Neural cell (in vitro differentiated cells): ENCODE data around the gene FREM2. TPM values are rescaled to one million over a fixed set of nuclear protein-coding genes. Genes with fewer than 3 reads are reported as not detected.

Source experiments
- H2AFZ ChIP-seq: fragments of 200-600, 300-800 bp; sonication (generic), shearing (Covaris generic); 2 replicates; pipeline ENCODE4 v1.6.0; 2014; ENCODE audit warnings: low read depth, mild to moderate bottlenecking, antibody characterized with exemption, low read length, moderate library complexity
- H3F3A ChIP-seq: fragments of 200-600 bp; shearing (Covaris generic); 2 replicates; pipeline ENCODE4 v1.6.1; 2016; ENCODE audit warnings: mild to moderate bottlenecking, moderate library complexity, mixed read lengths, antibody characterized with exemption, low read length; ENCODE audit not compliant: insufficient read depth, poor library complexity, severe bottlenecking
- H3K27ac ChIP-seq: fragments of 200-600, 300-800 bp; sonication (generic), shearing (Covaris generic); 2 replicates; pipeline ENCODE4 v1.5.1; 2014; ENCODE audit warnings: mild to moderate bottlenecking, low read length, moderate library complexity
- H3K27me3 ChIP-seq: fragments of 300-800, 200-600 bp; sonication (generic), shearing (Covaris generic); 2 replicates; pipeline ENCODE4 v1.6.0; 2014; ENCODE audit warnings: mild to moderate bottlenecking, low read depth, low read length, moderate library complexity; ENCODE audit not compliant: insufficient read depth
- H3K36me3 ChIP-seq: fragments of 300-800, 200-600 bp; sonication (generic), shearing (Covaris generic); 2 replicates; pipeline ENCODE4 v1.5.1; 2014; ENCODE audit warnings: mild to moderate bottlenecking, antibody characterized with exemption, low read length, moderate library complexity; ENCODE audit not compliant: insufficient read depth
- H3K4me2 ChIP-seq: fragments of 300-800, 200-600 bp; sonication (generic), shearing (Covaris generic); 2 replicates; pipeline ENCODE4 v1.6.0; 2014; ENCODE audit warnings: mild to moderate bottlenecking, low read length
- H3K4me3 ChIP-seq: fragments of 300-800, 200-600 bp; sonication (generic), shearing (Covaris generic); 2 replicates; pipeline ENCODE4 v1.5.1; 2014; ENCODE audit warnings: mild to moderate bottlenecking, low read length, moderate library complexity
- H3K79me2 ChIP-seq: fragments of 200-600 bp; shearing (Covaris generic); replicated peaks from 2 replicates; pipeline ENCODE4 v1.6.0; 2014; ENCODE audit warnings: mild to moderate bottlenecking, low read length, moderate library complexity; ENCODE audit not compliant: insufficient read depth
- H3K9ac ChIP-seq: fragments of 300-800, 200-600 bp; sonication (generic), shearing (Covaris generic); 2 replicates; pipeline ENCODE4 v1.6.1; 2016; ENCODE audit warnings: mild to moderate bottlenecking, low read length, mixed read lengths
- H3K9me2 ChIP-seq: fragments of 200-600 bp; shearing (Covaris generic); 2 replicates; pipeline ENCODE4 v1.6.1; 2016; ENCODE audit warnings: mild to moderate bottlenecking, low read length, mixed read lengths; ENCODE audit not compliant: insufficient read depth
- H3K9me3 ChIP-seq: fragments of 200-600, 300-800 bp; sonication (generic), shearing (Covaris generic); 2 replicates; pipeline ENCODE4 v1.6.1; 2016; ENCODE audit warnings: mild to moderate bottlenecking, mixed run types, low read length, moderate library complexity, mixed read lengths
- H4K20me1 ChIP-seq: fragments of 200-600 bp; shearing (Covaris generic); 2 replicates; pipeline ENCODE4 v1.6.1; 2016; ENCODE audit warnings: mild to moderate bottlenecking, mixed run types; ENCODE audit not compliant: insufficient read depth
- EP300 ChIP-seq: fragments of 450-650 bp; conservative IDR thresholded peaks from 2 replicates; pipeline ENCODE4 v1.6.1; 2014; ENCODE audit warnings: antibody characterized with exemption, mild to moderate bottlenecking, moderate library complexity; ENCODE audit not compliant: poor library complexity, severe bottlenecking
- EZH2 ChIP-seq: fragments of 200-600, 300-800 bp; shearing (Covaris generic), sonication (generic); IDR thresholded peaks from 2 replicates; pipeline ENCODE4 v1.6.1; 2014; ENCODE audit warnings: antibody characterized with exemption, low read length, borderline replicate concordance, mild to moderate bottlenecking; ENCODE audit not compliant: insufficient read depth, poor library complexity, severe bottlenecking
- MXI1 ChIP-seq: fragments of 450-650 bp; conservative IDR thresholded peaks from 2 replicates; pipeline ENCODE4 v1.6.1; 2014; ENCODE audit warnings: antibody characterized with exemption, mild to moderate bottlenecking; ENCODE audit not compliant: poor library complexity, severe bottlenecking
- POLR2AphosphoS5 ChIP-seq: IDR thresholded peaks from 2 replicates; pipeline ENCODE4 v1.6.1; 2012
- RAD21 ChIP-seq: fragments of 450-650 bp; conservative IDR thresholded peaks from 2 replicates; pipeline ENCODE4 v1.6.1; 2014; ENCODE audit warnings: antibody characterized with exemption, mild to moderate bottlenecking, moderate library complexity
- SMC3 ChIP-seq: fragments of 450-650 bp; conservative IDR thresholded peaks from 2 replicates; pipeline ENCODE4 v1.6.1; 2014; ENCODE audit warnings: antibody characterized with exemption, mild to moderate bottlenecking, moderate library complexity; ENCODE audit not compliant: poor library complexity
- TAF1 ChIP-seq: IDR thresholded peaks from 2 replicates; pipeline ENCODE4 v1.6.1; 2012; ENCODE audit warnings: low read depth
- polyA plus RNA-seq: library from polyadenylated mRNA; depleted of rRNA; stranded (reverse); fragments of >200 nt; gene quantifications from 2 replicates; pipeline ENCODE4 v1.2.3, GENCODE V29; 2014
- TF ChIP-seq, protein P1 (sequence below): IDR thresholded peaks from 2 replicates; pipeline ENCODE4 v1.6.1; 2012; ENCODE audit warnings: borderline replicate concordance
- TF ChIP-seq, protein P2 (sequence below): fragments of 450-650 bp; IDR thresholded peaks from 2 replicates; pipeline ENCODE4 v1.5.1; 2014; ENCODE audit warnings: antibody characterized with exemption, mild to moderate bottlenecking, moderate library complexity; ENCODE audit not compliant: poor library complexity, severe bottlenecking

FREM2 gene
- polyA plus RNA-seq, 1 donor from 2014 or later: 0.19 TPM

GRCh38 chr13:38856065-38856464 lies 169.2 kb downstream of the FREM2 start:
- no peaks in the 10 kb centered on the region for H3K79me2 ChIP-seq
- no peaks in the 10 kb centered on the region for H3K27me3 ChIP-seq
- H3K9me3 ChIP-seq: no peaks in the 10 kb centered on the region
- no peaks in the 10 kb centered on the region for H3F3A ChIP-seq
- no peaks in the 10 kb centered on the region for H4K20me1 ChIP-seq
- no peak for TF ChIP-seq TAF1
- no peak for TF ChIP-seq RAD21
- TF ChIP-seq SMC3: no peak
- no peak for TF ChIP-seq POLR2AphosphoS5
- TF ChIP-seq, protein P1, sequence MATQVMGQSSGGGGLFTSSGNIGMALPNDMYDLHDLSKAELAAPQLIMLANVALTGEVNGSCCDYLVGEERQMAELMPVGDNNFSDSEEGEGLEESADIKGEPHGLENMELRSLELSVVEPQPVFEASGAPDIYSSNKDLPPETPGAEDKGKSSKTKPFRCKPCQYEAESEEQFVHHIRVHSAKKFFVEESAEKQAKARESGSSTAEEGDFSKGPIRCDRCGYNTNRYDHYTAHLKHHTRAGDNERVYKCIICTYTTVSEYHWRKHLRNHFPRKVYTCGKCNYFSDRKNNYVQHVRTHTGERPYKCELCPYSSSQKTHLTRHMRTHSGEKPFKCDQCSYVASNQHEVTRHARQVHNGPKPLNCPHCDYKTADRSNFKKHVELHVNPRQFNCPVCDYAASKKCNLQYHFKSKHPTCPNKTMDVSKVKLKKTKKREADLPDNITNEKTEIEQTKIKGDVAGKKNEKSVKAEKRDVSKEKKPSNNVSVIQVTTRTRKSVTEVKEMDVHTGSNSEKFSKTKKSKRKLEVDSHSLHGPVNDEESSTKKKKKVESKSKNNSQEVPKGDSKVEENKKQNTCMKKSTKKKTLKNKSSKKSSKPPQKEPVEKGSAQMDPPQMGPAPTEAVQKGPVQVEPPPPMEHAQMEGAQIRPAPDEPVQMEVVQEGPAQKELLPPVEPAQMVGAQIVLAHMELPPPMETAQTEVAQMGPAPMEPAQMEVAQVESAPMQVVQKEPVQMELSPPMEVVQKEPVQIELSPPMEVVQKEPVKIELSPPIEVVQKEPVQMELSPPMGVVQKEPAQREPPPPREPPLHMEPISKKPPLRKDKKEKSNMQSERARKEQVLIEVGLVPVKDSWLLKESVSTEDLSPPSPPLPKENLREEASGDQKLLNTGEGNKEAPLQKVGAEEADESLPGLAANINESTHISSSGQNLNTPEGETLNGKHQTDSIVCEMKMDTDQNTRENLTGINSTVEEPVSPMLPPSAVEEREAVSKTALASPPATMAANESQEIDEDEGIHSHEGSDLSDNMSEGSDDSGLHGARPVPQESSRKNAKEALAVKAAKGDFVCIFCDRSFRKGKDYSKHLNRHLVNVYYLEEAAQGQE: no peak
- H3K4me3 ChIP-seq: no peak overlapping the region
- H3K9me2 ChIP-seq: no peaks in the 10 kb centered on the region
- H3K36me3 ChIP-seq: no peaks in the 10 kb centered on the region
- no peak overlapping the region for H3K4me2 ChIP-seq
- H3K9ac ChIP-seq: no peak overlapping the region
- H3K27ac ChIP-seq: no peak overlapping the region
- no peak overlapping the region for H2AFZ ChIP-seq

DNA sequence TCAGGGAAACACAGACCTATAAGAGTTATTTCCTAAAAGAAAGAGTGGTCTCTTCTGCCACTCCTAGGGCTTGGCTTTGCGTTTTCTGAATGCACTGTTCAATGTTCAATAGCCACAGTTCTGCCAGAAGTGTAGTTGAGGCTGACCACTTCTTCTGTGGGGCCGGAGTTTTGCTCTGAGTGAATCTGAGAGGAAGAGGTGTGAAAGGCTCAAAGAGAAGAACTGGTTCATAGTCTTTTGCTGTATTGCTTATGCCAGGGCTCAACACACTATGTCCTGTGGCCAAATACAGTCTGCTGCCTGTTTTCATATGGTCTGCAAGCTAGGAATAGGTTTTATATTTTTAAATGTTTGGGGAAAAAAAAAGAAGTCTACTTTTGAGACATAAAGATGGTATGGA lies 175.6 kb downstream of the FREM2 start:
- Histone ChIP-seq H4K20me1 (no peaks in the 10 kb centered on the region), H3F3A (no peaks in the 10 kb centered on the region), H3K27ac (no peak overlapping the region), H3K36me3 (no peaks in the 10 kb centered on the region), H3K4me2 (no peak overlapping the region), H3K9me2 (no peaks in the 10 kb centered on the region), H3K9ac (no peak overlapping the region), H3K27me3 (no peaks in the 10 kb centered on the region), H3K4me3 (no peak overlapping the region), H3K79me2 (no peaks in the 10 kb centered on the region), H2AFZ (no peak overlapping the region), H3K9me3 (no peaks in the 10 kb centered on the region)
- no peak for TF ChIP-seq TAF1
- TF ChIP-seq RAD21: no peak
- TF ChIP-seq POLR2AphosphoS5: no peak
- TF ChIP-seq MXI1: no peak

DNA sequence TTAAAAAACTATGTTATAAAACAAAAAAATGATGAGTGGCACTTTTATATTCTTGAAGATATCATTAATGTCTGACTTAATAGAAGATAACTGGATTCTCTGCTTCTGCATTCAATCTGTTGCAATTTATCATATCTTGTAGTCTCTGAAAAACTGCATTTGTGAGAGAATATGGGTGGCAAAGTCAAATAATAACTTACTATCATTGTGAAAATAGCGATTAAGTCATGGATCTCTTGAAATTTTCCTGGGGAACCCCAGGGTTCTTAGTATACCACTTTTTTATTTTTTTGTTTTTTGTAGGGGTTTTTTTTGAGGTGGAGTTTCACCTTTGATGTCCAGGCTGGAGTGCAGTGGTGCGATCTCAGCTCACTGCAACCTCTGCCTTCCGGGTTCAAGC lies 176.7 kb downstream of the FREM2 start:
- Histone ChIP-seq H4K20me1 (no peaks in the 10 kb centered on the region), H3K27ac (no peak overlapping the region), H3K79me2 (no peaks in the 10 kb centered on the region), H3F3A (no peaks in the 10 kb centered on the region), H3K4me3 (no peak overlapping the region), H2AFZ (no peak overlapping the region), H3K36me3 (no peaks in the 10 kb centered on the region), H3K9me2 (no peaks in the 10 kb centered on the region), H3K9ac (no peak overlapping the region), H3K4me2 (no peak overlapping the region), H3K27me3 (no peaks in the 10 kb centered on the region), H3K9me3 (no peaks in the 10 kb centered on the region)
- TF ChIP-seq MXI1: no peak
- no peak for TF ChIP-seq RAD21
- TF ChIP-seq, protein P2, sequence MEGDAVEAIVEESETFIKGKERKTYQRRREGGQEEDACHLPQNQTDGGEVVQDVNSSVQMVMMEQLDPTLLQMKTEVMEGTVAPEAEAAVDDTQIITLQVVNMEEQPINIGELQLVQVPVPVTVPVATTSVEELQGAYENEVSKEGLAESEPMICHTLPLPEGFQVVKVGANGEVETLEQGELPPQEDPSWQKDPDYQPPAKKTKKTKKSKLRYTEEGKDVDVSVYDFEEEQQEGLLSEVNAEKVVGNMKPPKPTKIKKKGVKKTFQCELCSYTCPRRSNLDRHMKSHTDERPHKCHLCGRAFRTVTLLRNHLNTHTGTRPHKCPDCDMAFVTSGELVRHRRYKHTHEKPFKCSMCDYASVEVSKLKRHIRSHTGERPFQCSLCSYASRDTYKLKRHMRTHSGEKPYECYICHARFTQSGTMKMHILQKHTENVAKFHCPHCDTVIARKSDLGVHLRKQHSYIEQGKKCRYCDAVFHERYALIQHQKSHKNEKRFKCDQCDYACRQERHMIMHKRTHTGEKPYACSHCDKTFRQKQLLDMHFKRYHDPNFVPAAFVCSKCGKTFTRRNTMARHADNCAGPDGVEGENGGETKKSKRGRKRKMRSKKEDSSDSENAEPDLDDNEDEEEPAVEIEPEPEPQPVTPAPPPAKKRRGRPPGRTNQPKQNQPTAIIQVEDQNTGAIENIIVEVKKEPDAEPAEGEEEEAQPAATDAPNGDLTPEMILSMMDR: no peak
- TF ChIP-seq TAF1: no peak
- TF ChIP-seq, protein P1: no peak
- no peak for TF ChIP-seq EP300
- no peak for TF ChIP-seq POLR2AphosphoS5
- no peak for TF ChIP-seq EZH2
- no peak for TF ChIP-seq SMC3
